ENCODE measurements around the gene CTSW. TPM values are rescaled to one million over a fixed set of nuclear protein-coding genes. Genes with fewer than 3 reads are reported as not detected.

CTSW gene
- total RNA-seq, 2 experiments from 2014 or later, result 1.7 TPM

GRCh38 chr11:65868076-65868667, 11.5 kb upstream of the CTSW start:
- no peak overlapping the region for H3K4me3 Mint-ChIP-seq
- H3K4me1 Mint-ChIP-seq, result peaks cover 8% of the 10 kb centered on the region
- ATAC-seq (peak; percentile 40), DNase-seq (peak; percentile 52)
- ChIA-PET CTCF (interaction anchor here (1.0 to 4.8 kb wide), 3 partner anchors 8 to 19 kb away, joined by 3 to 76 read pairs (median 45); partner anchors contain the start of genes CCDC85B, FIBP and MUS81), POLR2A (interaction anchor here (0.6 to 1.4 kb wide), 3 partner anchors 8 to 103 kb away, joined by 3 to 6 read pairs (median 4); partner anchors contain the start of genes CCDC85B and MUS81)
- H3K27ac Mint-ChIP-seq, result no peak overlapping the region
- no peaks in the 10 kb centered on the region for H3K27me3 Mint-ChIP-seq
- no peaks in the 10 kb centered on the region for H3K9me3 Mint-ChIP-seq (ENCODE audit: low read depth)
- intact Hi-C loops (cut with DNase I, micrococcal nuclease), result no loop called here
- H3K36me3 Mint-ChIP-seq (ENCODE audit: low read depth), result peaks cover 33% of the 10 kb centered on the region

GRCh38 chr11:65868907-65869306, 10.7 kb upstream of the CTSW start:
- peaks cover 12% of the 10 kb centered on the region for H3K4me1 Mint-ChIP-seq
- no peaks in the 10 kb centered on the region for H3K27me3 Mint-ChIP-seq
- peaks cover 27% of the 10 kb centered on the region for H3K36me3 Mint-ChIP-seq (ENCODE audit: low read depth)
- no peak overlapping the region for H3K4me3 Mint-ChIP-seq
- ChIA-PET POLR2A (interaction anchor here (0.9 to 1.4 kb wide), 2 partner anchors 9 to 21 kb away, joined by 4 to 6 read pairs; partner anchors contain the start of genes CCDC85B and MUS81), CTCF (interaction anchor here (0.8 to 4.8 kb wide), 3 partner anchors 8 to 154 kb away, joined by 3 to 76 read pairs (median 45); partner anchors contain the start of genes CCDC85B, FIBP and MUS81)
- no peaks in the 10 kb centered on the region for H3K9me3 Mint-ChIP-seq (ENCODE audit: low read depth)
- H3K27ac Mint-ChIP-seq, result no peak overlapping the region
- peak; percentile 6 for DNase-seq
- no peak for ATAC-seq
- intact Hi-C loops (cut with DNase I, micrococcal nuclease), result no loop called here

- intact Hi-C loops (cut with DNase I, micrococcal nuclease), result no loop called here
These were observed 9.9 kb upstream of the CTSW start for GRCh38 chr11:65869643-65870306.

DNA sequence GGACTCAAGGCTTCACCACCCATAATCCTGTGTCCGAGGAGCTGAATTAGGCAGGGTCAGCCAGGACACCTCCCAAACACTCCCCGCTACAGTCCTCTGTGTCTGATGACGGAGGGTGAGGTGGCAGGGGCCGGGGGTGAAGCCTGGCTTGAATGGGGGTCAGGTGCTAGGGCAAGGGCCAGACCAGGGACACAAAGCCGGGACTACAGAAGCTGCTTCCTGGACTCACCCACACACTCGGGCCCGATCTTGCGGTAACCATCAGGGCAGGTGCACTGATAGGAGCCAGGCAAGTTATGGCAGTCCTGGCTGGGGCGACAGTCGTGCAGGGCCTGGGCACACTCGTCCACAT, 9.4 kb upstream of the CTSW start:
- Mint-ChIP-seq H3K27ac (no peak overlapping the region), H3K36me3 (ENCODE audit: low read depth) (peaks cover 15% of the 10 kb centered on the region), H3K9me3 (ENCODE audit: low read depth) (no peaks in the 10 kb centered on the region), H3K4me3 (no peak overlapping the region), H3K4me1 (peaks cover 13% of the 10 kb centered on the region), H3K27me3 (no peaks in the 10 kb centered on the region)
- CTCF ChIA-PET, result interaction anchor here (0.6 to 4.8 kb wide), 5 partner anchors 10 to 134 kb away, joined by 3 to 76 read pairs (median 4); partner anchors contain the start of genes CCDC85B, FIBP and MUS81
- intact Hi-C loops (cut with DNase I, micrococcal nuclease), result no loop called here
- POLR2A ChIA-PET, result no interaction called here
- no peak for DNase-seq
- ATAC-seq, result no peak

More at GRCh38 chr11:65869643-65870306, 9.9 kb upstream of the CTSW start:
- DNase-seq (peak; percentile 16), ATAC-seq (no peak)
- no peaks in the 10 kb centered on the region for H3K9me3 Mint-ChIP-seq (ENCODE audit: low read depth)
- POLR2A ChIA-PET, result no interaction called here
- H3K36me3 Mint-ChIP-seq (ENCODE audit: low read depth), result peaks cover 20% of the 10 kb centered on the region
- no peak overlapping the region for H3K27ac Mint-ChIP-seq
- H3K4me1 Mint-ChIP-seq, result peaks cover 13% of the 10 kb centered on the region
- H3K27me3 Mint-ChIP-seq, result no peaks in the 10 kb centered on the region
- no peak overlapping the region for H3K4me3 Mint-ChIP-seq
- CTCF ChIA-PET, result interaction anchor here (0.6 to 4.8 kb wide), 5 partner anchors 9 to 153 kb away, joined by 3 to 76 read pairs (median 4); partner anchors contain the start of genes CCDC85B, FIBP and MUS81

DNA sequence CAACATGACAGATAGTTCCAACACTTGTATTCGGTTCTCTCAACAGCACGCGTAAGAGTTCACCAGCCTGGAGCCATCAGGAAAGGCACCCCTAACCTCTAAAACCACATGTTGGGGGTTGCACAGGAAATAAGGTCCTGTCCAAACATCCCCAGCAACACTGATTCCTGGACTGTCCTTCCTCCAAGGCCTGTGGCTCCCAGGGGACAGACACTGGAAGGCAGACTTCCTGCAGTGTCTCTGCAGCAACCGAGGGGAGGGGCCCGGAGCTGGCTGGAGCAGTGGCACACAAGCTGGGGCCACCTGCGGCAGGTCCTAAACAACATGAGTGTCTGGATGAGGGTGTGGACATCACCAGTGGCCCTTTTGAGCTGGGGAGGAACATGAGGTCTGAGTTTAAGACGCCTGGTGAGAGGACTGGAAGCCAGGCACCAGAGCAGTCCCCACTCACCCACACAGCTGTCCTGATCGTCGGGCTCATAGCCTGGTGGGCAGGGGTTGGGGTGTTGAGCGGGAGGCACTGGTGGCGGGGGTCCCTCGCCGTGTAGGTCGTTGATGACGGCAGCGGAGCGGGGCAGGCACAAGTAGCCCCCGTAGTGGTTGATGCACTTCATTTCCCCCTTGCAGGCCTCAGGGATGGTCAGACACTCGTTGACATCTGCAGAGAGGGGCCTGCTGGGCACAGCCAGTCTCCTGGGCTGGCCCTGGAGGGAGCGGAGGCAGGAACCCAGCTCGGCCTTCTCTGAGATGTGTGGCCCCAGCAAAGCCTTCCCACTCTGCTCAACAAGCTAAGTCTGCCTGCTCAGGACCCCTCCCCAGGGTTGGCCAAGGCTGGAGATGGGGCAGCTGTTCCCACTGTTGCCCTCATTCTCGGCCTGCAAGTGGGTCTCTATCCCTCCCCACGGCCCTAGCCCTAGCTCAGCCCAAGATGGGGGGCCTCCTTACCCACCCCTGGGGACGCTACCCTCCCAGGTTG, 8.6 kb upstream of the CTSW start:
- intact Hi-C loops (cut with DNase I, micrococcal nuclease), result no loop called here
- Mint-ChIP-seq H3K27ac (peak overlapping the region; percentile 31), H3K27me3 (no peaks in the 10 kb centered on the region), H3K9me3 (ENCODE audit: low read depth) (no peaks in the 10 kb centered on the region), H3K4me3 (no peak overlapping the region), H3K36me3 (ENCODE audit: low read depth) (peaks cover 14% of the 10 kb centered on the region), H3K4me1 (peaks cover 13% of the 10 kb centered on the region)
- POLR2A ChIA-PET, result interaction anchor here (0.6 to 1.4 kb wide), 5 partner anchors 8 to 22 kb away, joined by 3 to 6 read pairs (median 4); partner anchors contain the start of gene FIBP
- ATAC-seq, result no peak
- CTCF ChIA-PET, result interaction anchor here (0.6 to 4.8 kb wide), 10 partner anchors 11 to 484 kb away, joined by 3 to 76 read pairs (median 3); partner anchors contain the start of genes BANF1, CCDC85B, FIBP and MUS81
- DNase-seq, result no peak

- intact Hi-C loops (cut with DNase I, micrococcal nuclease), result loop anchor here in 1 of 2 experiments (2.0 kb wide), 1 partner anchor 17 kb away; the partner anchor contains the start of gene FIBP
- POLR2A ChIA-PET, result interaction anchor here (0.8 to 1.4 kb wide), 4 partner anchors 9 to 17 kb away, joined by 4 to 6 read pairs (median 5); partner anchors contain the start of gene FIBP
These were observed 7.7 kb upstream of the CTSW start for GRCh38 chr11:65871811-65872548.

GRCh38 chr11:65872586-65873317, 6.9 kb upstream of the CTSW start, which contains the start of gene EFEMP2:
Gene EFEMP2 (minus strand): TSS chr11:65872800. CDS start chr11:65872354, 446 bp downstream.
- Mint-ChIP-seq H3K9me3 (ENCODE audit: low read depth) (no peaks in the 10 kb centered on the region), H3K4me3 (peak within 1 kb of the TSS; percentile 84), H3K27me3 (no peaks in the 10 kb centered on the region), H3K36me3 (ENCODE audit: low read depth) (peaks cover 4% of the 10 kb centered on the region), H3K27ac (peak within 1 kb of the TSS; percentile 91), H3K4me1 (peaks cover 15% of the 10 kb centered on the region)
- ChIA-PET CTCF (interaction anchor here (1.0 to 4.8 kb wide), 5 partner anchors 12 to 114 kb away, joined by 3 to 76 read pairs (median 31); partner anchors contain the start of genes CCDC85B, CFL1, FIBP and MUS81), POLR2A (interaction anchor here (1.0 to 1.8 kb wide), 2 partner anchors 13 kb away, joined by 4 to 7 read pairs; no protein-coding TSS in a partner anchor)
- intact Hi-C loops (cut with DNase I, micrococcal nuclease), result loop anchor here (1.0 to 2.0 kb wide), 10 partner anchors 12 to 220 kb away; partner anchors contain the start of genes FIBP (in 2 of the 2), FOSL1 (in 2 of the 2), MUS81 (in 2 of the 2) and BANF1 (in 1 of the 2)
- DNase-seq (no peak), ATAC-seq (no peak)

More at GRCh38 chr11:65871811-65872548, 7.7 kb upstream of the CTSW start:
- H3K4me1 Mint-ChIP-seq, result peaks cover 13% of the 10 kb centered on the region
- H3K27ac Mint-ChIP-seq, result peak overlapping the region; percentile 31
- CTCF ChIA-PET, result interaction anchor here (0.6 to 4.8 kb wide), 8 partner anchors 12 to 131 kb away, joined by 3 to 76 read pairs (median 3); partner anchors contain the start of genes BANF1, CCDC85B, FIBP and MUS81
- ATAC-seq, result no peak
- no peak for DNase-seq
- H3K4me3 Mint-ChIP-seq, result peak overlapping the region; percentile 41
- peaks cover 10% of the 10 kb centered on the region for H3K36me3 Mint-ChIP-seq (ENCODE audit: low read depth)
- H3K9me3 Mint-ChIP-seq (ENCODE audit: low read depth), result no peaks in the 10 kb centered on the region
- H3K27me3 Mint-ChIP-seq, result no peaks in the 10 kb centered on the region

DNA sequence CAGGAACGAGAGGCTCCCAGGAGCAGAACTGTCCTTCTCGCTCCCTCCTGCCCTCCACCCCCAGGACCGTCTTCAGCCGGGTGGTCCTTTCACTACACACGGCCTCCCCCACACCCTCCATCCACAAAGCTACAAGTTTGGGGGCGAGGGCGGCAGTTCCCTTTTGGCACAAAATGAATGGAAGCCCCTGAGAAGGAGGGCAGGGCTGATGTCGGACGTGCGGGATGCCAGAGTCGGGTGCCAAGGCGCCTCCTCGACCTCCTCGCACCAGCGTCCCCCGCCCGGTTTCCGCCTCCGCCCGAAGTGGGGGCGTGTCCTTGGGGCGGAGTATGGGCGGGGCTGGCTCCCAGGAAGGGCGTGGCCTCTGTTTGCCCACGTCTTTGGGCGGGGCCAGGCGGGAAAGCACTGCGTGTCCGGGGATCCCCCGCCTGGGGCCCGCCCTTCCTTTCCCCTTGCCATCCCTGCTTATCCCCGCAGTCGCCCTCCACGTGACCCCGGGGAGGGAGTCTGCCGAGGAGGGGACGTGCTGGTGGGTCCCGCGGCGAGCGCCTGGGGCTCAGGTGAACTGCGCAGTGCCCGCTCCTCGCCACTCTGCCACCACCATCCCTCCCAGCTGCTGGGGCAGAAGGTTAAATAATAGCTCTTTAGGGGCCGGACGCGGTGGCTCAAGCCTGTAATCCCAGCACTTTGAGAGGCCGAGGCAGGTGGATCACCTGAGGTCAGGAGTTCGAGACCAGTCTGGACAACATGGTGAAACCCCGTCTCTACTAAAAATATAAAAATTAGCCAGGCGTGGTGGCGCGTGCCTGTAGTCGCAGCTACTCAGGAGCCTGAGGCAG, 6.1 kb upstream of the CTSW start:
- peak overlapping the region; percentile 91 for H3K27ac Mint-ChIP-seq
- POLR2A ChIA-PET, result interaction anchor here (0.7 to 1.8 kb wide), 6 partner anchors 14 to 21 kb away, joined by 3 to 7 read pairs (median 4); partner anchors contain the start of genes CCDC85B, CFL1 and FIBP
- peaks cover 15% of the 10 kb centered on the region for H3K4me1 Mint-ChIP-seq
- no peaks in the 10 kb centered on the region for H3K9me3 Mint-ChIP-seq (ENCODE audit: low read depth)
- DNase-seq (peak; percentile 97), ATAC-seq (peak; percentile 93)
- intact Hi-C loops (cut with DNase I, micrococcal nuclease), result loop anchor here (1.0 to 2.0 kb wide), 10 partner anchors 13 to 221 kb away; partner anchors contain the start of genes FIBP (in 2 of the 2), FOSL1 (in 2 of the 2), MUS81 (in 2 of the 2) and BANF1 (in 1 of the 2)
- no peaks in the 10 kb centered on the region for H3K36me3 Mint-ChIP-seq (ENCODE audit: low read depth)
- H3K4me3 Mint-ChIP-seq, result peak overlapping the region; percentile 84
- CTCF ChIA-PET, result interaction anchor here (0.6 to 2.6 kb wide), 7 partner anchors 11 to 20 kb away, joined by 3 to 42 read pairs (median 9); partner anchors contain the start of genes CCDC85B, CFL1, FIBP and MUS81
- no peaks in the 10 kb centered on the region for H3K27me3 Mint-ChIP-seq

All from activated CD4-positive, alpha-beta T cell treated with anti-CD3 and anti-CD28 coated beads for 36 hours (primary cell).